ENCODE results near the gene PHF21A.

PHF21A gene

GRCh38 chr11:45884596-45885185, 236.6 kb downstream of the PHF21A start:
- DNase-seq (ENCODE audit: low read depth) = no peak
